ENCODE measurements around the gene ZMAT5. TPM values are rescaled to one million over a fixed set of nuclear protein-coding genes. Genes with fewer than 3 reads are reported as not detected.
A peak's percentile ranks its signal among the peaks of the same experiment; 100 is the strongest.

Gene ZMAT5
- total RNA-seq: 10 to 100 TPM; 15.1 to 26.8 (median 18.7) TPM
- 10 to 100 TPM; 20.7 to 27.0 (median 23.4) TPM for polyA plus RNA-seq
- long read RNA-seq, donor 1, partial matches to known transcripts: 0 of 17 reads
- long read RNA-seq, donor 1, other reads (novel, unspliced or antisense): 13 of 17 reads
- long read RNA-seq, donor 2, partial matches to known transcripts: 0 of 8 reads
- long read RNA-seq, donor 2, other reads (novel, unspliced or antisense): 7 of 8 reads

GRCh38 chr22:29766632-29767170 is at the start of gene ZMAT5:
Gene ZMAT5, minus strand, starts transcription at chr22:29767007. Its CDS starts 18,463 bp downstream, at chr22:29748544.
- DNase-seq: peak; percentile 98
- Histone ChIP-seq H3K27me3 (replicated peaks in 1 of 7) (no peaks in the 10 kb centered on the region), H3K36me3 (peaks cover 0 to 31% (median 22%) of the 10 kb centered on the region in 6 donors), H3K9me3 (no peaks in the 10 kb centered on the region), H3K27ac (peak within 1 kb of the TSS; percentile 14 to 93 (median 86)), H3K4me1 (peaks cover 18 to 56% (median 35%) of the 10 kb centered on the region in 6 donors), H3K4me3 (peak within 1 kb of the TSS; percentile 71 to 99 (median 89))
- TF ChIP-seq POLR2AphosphoS5 (IDR thresholded peaks at IDR 0.05) (peak in 2 of 3 donors; percentile 89 to 91), CTCF (IDR thresholded peaks at IDR 0.05 in 8 of 11, conservative IDR thresholded peaks at IDR 0.05 in 3 of 11) (peak in 2 of 11 experiments; percentile 9 to 19), POLR2A (IDR thresholded peaks at IDR 0.05) (peak in 2 of 3 donors; percentile 31 to 39)
- WGBS, 5 donors: 0 to 1% (median 0%) methylated on average over 23 to 32 of the region's 32 CpGs
- intact Hi-C loops (cut with DNase I; ENCODE audit: low total_unique reads): no loop called here

- WGBS, 5 donors: 84 to 94% (median 92%) methylated on average over 6 of the region's 6 CpGs
- Histone ChIP-seq H3K4me3 (no peak overlapping the region), H3K4me1 (peaks cover 0 to 8% (median 3%) of the 10 kb centered on the region in 6 donors), H3K9me3 (no peaks in the 10 kb centered on the region), H3K27ac (no peak overlapping the region), H3K36me3 (peaks cover 7 to 100% (median 94%) of the 10 kb centered on the region in 6 donors), H3K27me3 (replicated peaks in 1 of 7) (no peaks in the 10 kb centered on the region)
- no peak for DNase-seq
- TF ChIP-seq POLR2A (IDR thresholded peaks at IDR 0.05) (no peak), CTCF (IDR thresholded peaks at IDR 0.05 in 8 of 11, conservative IDR thresholded peaks at IDR 0.05 in 3 of 11) (no peak), POLR2AphosphoS5 (IDR thresholded peaks at IDR 0.05) (no peak)
- intact Hi-C loops (cut with DNase I; ENCODE audit: low total_unique reads): no loop called here
Observed at GRCh38 chr22:29816539-29816938, 49.7 kb upstream of the ZMAT5 start.

GRCh38 chr22:29816128-29816527 is 49.3 kb upstream of the ZMAT5 start:
- TF ChIP-seq CTCF (IDR thresholded peaks at IDR 0.05 in 8 of 11, conservative IDR thresholded peaks at IDR 0.05 in 3 of 11): no peak
- TF ChIP-seq POLR2A (IDR thresholded peaks at IDR 0.05): no peak
- no peak for TF ChIP-seq POLR2AphosphoS5 (IDR thresholded peaks at IDR 0.05)
- H3K27ac ChIP-seq: no peak overlapping the region
- 79 to 93% (median 87%) methylated on average over 2 of the region's 2 CpGs for WGBS, 5 donors

GRCh38 chr22:29815580-29815979 is 48.8 kb upstream of the ZMAT5 start:
- no peak for TF ChIP-seq CTCF (IDR thresholded peaks at IDR 0.05 in 8 of 11, conservative IDR thresholded peaks at IDR 0.05 in 3 of 11)
- TF ChIP-seq POLR2AphosphoS5 (IDR thresholded peaks at IDR 0.05): no peak
- TF ChIP-seq POLR2A (IDR thresholded peaks at IDR 0.05): no peak
- DNase-seq: no peak
- no peaks in the 10 kb centered on the region for H3K9me3 ChIP-seq
- H3K36me3 ChIP-seq: peaks cover 7 to 100% (median 94%) of the 10 kb centered on the region in 6 donors
- intact Hi-C loops (cut with DNase I; ENCODE audit: low total_unique reads): no loop called here
- WGBS, 5 donors: 93 to 97% (median 94%) methylated on average over 4 of the region's 4 CpGs
- H3K27me3 ChIP-seq (replicated peaks in 1 of 7): no peaks in the 10 kb centered on the region
- H3K4me1 ChIP-seq: no peaks in the 10 kb centered on the region
- no peak overlapping the region for H3K4me3 ChIP-seq
- no peak overlapping the region for H3K27ac ChIP-seq

More at GRCh38 chr22:29816128-29816527, 49.3 kb upstream of the ZMAT5 start:
- no peak for DNase-seq
- Histone ChIP-seq H3K36me3 (peaks cover 7 to 100% (median 94%) of the 10 kb centered on the region in 6 donors), H3K27me3 (replicated peaks in 1 of 7) (no peaks in the 10 kb centered on the region), H3K4me1 (peaks cover 0 to 4% (median 1%) of the 10 kb centered on the region in 6 donors), H3K4me3 (no peak overlapping the region), H3K9me3 (no peaks in the 10 kb centered on the region)
- intact Hi-C loops (cut with DNase I; ENCODE audit: low total_unique reads): no loop called here
